ENCODE results near the gene RAB44. TPM values are rescaled to one million over a fixed set of nuclear protein-coding genes. Genes with fewer than 3 reads are reported as not detected.
A peak's percentile ranks its signal among the peaks of the same experiment; 100 is the strongest.

The RAB44 gene
- total RNA-seq, 1 donor from 2014 or later: not detected

DNA sequence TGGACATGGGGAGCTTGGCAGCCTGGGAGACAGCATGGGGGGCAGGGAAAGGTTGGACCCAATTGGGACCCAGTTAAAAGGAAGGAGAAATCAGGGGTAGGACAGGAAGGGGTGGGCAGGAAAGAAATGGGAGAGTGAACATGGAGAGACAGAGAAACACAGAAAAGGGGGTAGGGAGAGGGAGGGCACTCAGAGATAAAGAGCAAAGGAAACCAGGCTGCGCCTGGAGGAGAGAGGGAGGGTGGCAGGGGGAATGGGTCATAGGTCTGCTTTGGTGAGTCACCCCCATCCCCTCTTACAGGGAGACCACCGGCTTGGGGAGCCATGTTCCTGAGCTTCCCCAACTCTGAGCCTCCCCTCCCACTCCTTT is 46.7 kb downstream of the RAB44 start:
- no peaks in the 10 kb centered on the region for H3K36me3 ChIP-seq
- no peak overlapping the region for H3K9ac ChIP-seq
- H2AFZ ChIP-seq (replicated peaks): no peak overlapping the region
- no peaks in the 10 kb centered on the region for H3K9me3 ChIP-seq (ENCODE audit: low read depth)
- TF ChIP-seq EZH2 (IDR thresholded peaks at IDR 0.05): no peak
- no peak for TF ChIP-seq EZH2phosphoT487 (IDR thresholded peaks at IDR 0.05)
- TF ChIP-seq, protein P1, sequence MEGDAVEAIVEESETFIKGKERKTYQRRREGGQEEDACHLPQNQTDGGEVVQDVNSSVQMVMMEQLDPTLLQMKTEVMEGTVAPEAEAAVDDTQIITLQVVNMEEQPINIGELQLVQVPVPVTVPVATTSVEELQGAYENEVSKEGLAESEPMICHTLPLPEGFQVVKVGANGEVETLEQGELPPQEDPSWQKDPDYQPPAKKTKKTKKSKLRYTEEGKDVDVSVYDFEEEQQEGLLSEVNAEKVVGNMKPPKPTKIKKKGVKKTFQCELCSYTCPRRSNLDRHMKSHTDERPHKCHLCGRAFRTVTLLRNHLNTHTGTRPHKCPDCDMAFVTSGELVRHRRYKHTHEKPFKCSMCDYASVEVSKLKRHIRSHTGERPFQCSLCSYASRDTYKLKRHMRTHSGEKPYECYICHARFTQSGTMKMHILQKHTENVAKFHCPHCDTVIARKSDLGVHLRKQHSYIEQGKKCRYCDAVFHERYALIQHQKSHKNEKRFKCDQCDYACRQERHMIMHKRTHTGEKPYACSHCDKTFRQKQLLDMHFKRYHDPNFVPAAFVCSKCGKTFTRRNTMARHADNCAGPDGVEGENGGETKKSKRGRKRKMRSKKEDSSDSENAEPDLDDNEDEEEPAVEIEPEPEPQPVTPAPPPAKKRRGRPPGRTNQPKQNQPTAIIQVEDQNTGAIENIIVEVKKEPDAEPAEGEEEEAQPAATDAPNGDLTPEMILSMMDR (IDR thresholded peaks at IDR 0.05): no peak
- H3K4me3 ChIP-seq: no peak overlapping the region
- H3K4me3 Mint-ChIP-seq: no peak overlapping the region
- H3K36me3 Mint-ChIP-seq: no peaks in the 10 kb centered on the region
- no peak overlapping the region for H3K4me2 ChIP-seq
- H3K27ac Mint-ChIP-seq: peak overlapping the region; percentile 33
- DNase-seq (ENCODE audit: low spot score): no peak
- peaks cover 4% of the 10 kb centered on the region for H3K4me1 ChIP-seq
- H3K27ac ChIP-seq: no peak overlapping the region
- H3K27me3 ChIP-seq: no peaks in the 10 kb centered on the region
- H3F3A ChIP-seq (ENCODE audit: low read depth): no peaks in the 10 kb centered on the region
- peaks cover 4% of the 10 kb centered on the region for H3K9me3 Mint-ChIP-seq
- H3K27me3 Mint-ChIP-seq (ENCODE audit: insufficient read depth, low read depth): peaks cover 9% of the 10 kb centered on the region
- no peaks in the 10 kb centered on the region for H3K79me2 ChIP-seq (ENCODE audit: low read depth)
- peaks cover 4% of the 10 kb centered on the region for H3K4me1 Mint-ChIP-seq
- H4K20me1 ChIP-seq (ENCODE audit: low read depth): no peaks in the 10 kb centered on the region

DNA sequence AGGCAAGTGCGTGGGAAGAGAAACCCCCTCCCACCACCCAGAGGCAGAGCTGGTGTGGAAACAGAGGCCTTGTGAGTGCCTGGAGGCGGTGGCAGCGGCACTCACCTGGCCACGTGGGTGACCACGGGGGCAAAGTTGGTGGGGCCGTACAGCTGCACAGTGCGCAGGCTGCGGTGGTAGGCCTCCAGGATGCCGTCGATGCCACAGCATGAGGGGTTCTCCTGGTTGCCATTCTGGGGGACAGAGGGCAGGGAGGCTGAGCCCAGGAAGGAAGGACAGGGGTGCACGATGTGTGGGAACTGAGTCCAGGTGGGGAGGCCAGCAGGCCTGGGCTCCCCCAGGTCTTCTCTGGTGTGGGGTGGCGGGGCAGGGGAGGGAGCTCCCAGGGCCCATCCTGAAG is 47.7 kb downstream of the RAB44 start:
- Mint-ChIP-seq H3K4me3 (no peak overlapping the region), H3K9me3 (peaks cover 9% of the 10 kb centered on the region), H3K36me3 (no peaks in the 10 kb centered on the region), H3K4me1 (peaks cover 4% of the 10 kb centered on the region), H3K27me3 (ENCODE audit: insufficient read depth, low read depth) (peaks cover 8% of the 10 kb centered on the region), H3K27ac (peak overlapping the region; percentile 33)
- DNase-seq (ENCODE audit: low spot score): no peak
- Histone ChIP-seq H3K4me3 (no peak overlapping the region), H3K79me2 (ENCODE audit: low read depth) (no peaks in the 10 kb centered on the region), H3K4me2 (no peak overlapping the region), H3K4me1 (peaks cover 4% of the 10 kb centered on the region), H3K36me3 (no peaks in the 10 kb centered on the region), H3K9ac (no peak overlapping the region), H2AFZ (replicated peaks) (no peak overlapping the region), H4K20me1 (ENCODE audit: low read depth) (no peaks in the 10 kb centered on the region), H3F3A (ENCODE audit: low read depth) (no peaks in the 10 kb centered on the region), H3K27ac (no peak overlapping the region), H3K9me3 (ENCODE audit: low read depth) (no peaks in the 10 kb centered on the region), H3K27me3 (no peaks in the 10 kb centered on the region)
- TF ChIP-seq, protein P1 (IDR thresholded peaks at IDR 0.05): no peak
- TF ChIP-seq EZH2phosphoT487 (IDR thresholded peaks at IDR 0.05) (no peak), EZH2 (IDR thresholded peaks at IDR 0.05) (no peak)

DNA sequence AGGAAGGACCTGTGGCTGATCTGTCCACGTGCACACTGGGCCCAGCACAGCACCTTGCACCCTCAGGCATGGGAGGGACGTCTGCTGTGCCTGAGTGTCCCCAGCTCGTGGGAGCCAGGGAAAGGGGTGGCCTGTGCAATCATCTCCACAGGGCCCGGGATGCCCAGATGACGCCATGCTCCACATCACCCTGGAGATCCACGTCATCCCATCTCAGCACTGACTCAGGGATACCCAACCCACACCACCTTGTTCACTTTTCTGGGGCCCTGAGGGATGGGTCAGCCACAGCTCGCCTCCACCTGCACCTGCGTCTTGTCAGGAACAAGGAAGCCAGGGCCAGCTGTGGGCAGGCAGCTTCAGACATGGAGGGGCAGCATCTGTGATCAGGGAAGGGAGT is 48.2 kb downstream of the RAB44 start:
- peaks cover 12% of the 10 kb centered on the region for H3K9me3 Mint-ChIP-seq
- no peaks in the 10 kb centered on the region for H3K27me3 ChIP-seq
- no peak overlapping the region for H3K27ac ChIP-seq
- no peaks in the 10 kb centered on the region for H3K9me3 ChIP-seq (ENCODE audit: low read depth)
- no peak overlapping the region for H3K4me2 ChIP-seq
- H3K79me2 ChIP-seq (ENCODE audit: low read depth): no peaks in the 10 kb centered on the region
- H3K4me3 ChIP-seq: no peak overlapping the region
- no peak for DNase-seq (ENCODE audit: low spot score)
- no peak overlapping the region for H3K4me3 Mint-ChIP-seq
- H3K4me1 ChIP-seq: peaks cover 4% of the 10 kb centered on the region
- H3K27me3 Mint-ChIP-seq (ENCODE audit: insufficient read depth, low read depth): peaks cover 9% of the 10 kb centered on the region
- peaks cover 4% of the 10 kb centered on the region for H3K4me1 Mint-ChIP-seq
- H3K36me3 ChIP-seq: no peaks in the 10 kb centered on the region
- H3K27ac Mint-ChIP-seq: no peak overlapping the region
- H3F3A ChIP-seq (ENCODE audit: low read depth): no peaks in the 10 kb centered on the region
- no peak overlapping the region for H3K9ac ChIP-seq
- no peak overlapping the region for H2AFZ ChIP-seq (replicated peaks)
- no peaks in the 10 kb centered on the region for H3K36me3 Mint-ChIP-seq
- no peak for TF ChIP-seq EZH2 (IDR thresholded peaks at IDR 0.05)
- TF ChIP-seq, protein P1 (IDR thresholded peaks at IDR 0.05): no peak
- no peak for TF ChIP-seq EZH2phosphoT487 (IDR thresholded peaks at IDR 0.05)
- no peaks in the 10 kb centered on the region for H4K20me1 ChIP-seq (ENCODE audit: low read depth)
